OCI-M1 (cell line): ENCODE measurements around the gene PALM.
"Not testable (repeated sequence)": the region's sequence is repeated elsewhere in the genome, so short reads cannot be mapped to it uniquely, and the experiment has no call there.

Experiments
- DNase-seq: peaks from one replicate; lab custom pipeline; 2025; lab: John Stamatoyannopoulos, UW

Gene PALM

DNA sequence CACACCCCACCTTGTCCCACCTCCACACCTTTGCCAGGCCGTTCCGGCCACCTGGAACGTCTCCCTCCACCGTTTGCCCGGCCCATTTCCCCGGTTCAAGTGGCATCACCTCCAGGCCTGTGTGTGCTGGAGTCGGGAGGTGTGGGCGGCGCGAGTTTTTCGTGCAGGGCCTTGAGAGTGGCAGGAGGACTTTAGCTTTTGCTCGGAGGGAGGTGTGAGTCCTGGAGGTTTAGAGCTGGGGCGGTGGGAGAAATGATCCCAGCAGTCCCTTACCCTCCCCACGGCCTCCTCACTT, 4.3 kb upstream of the PALM start:
- no peak for DNase-seq

- DNase-seq: no peak
These were observed 645 bp downstream of the PALM start for GRCh38 chr19:709196-709964.

GRCh38 chr19:709965-710571, 1.3 kb downstream of the PALM start:
- no peak for DNase-seq

DNA sequence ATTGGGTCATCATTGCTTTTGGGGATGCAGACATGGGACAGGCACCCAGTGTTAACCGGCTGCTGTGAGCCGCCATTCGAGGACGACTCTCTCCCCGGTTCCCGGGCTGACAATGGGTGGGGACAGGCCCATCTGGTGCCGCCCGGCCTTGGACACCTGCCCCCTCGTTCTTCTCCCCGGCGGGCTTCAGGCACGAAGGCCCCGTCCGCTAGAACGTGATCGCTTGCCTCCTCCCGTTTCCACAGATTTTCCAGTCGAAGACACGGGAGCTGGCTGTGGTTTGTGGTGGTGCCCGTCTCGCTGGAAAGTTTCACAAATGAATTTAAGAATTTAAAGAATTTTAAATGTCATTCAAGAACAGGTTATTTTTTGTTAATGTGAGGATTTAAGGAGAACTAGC, 2.0 kb downstream of the PALM start:
- DNase-seq: no peak

DNA sequence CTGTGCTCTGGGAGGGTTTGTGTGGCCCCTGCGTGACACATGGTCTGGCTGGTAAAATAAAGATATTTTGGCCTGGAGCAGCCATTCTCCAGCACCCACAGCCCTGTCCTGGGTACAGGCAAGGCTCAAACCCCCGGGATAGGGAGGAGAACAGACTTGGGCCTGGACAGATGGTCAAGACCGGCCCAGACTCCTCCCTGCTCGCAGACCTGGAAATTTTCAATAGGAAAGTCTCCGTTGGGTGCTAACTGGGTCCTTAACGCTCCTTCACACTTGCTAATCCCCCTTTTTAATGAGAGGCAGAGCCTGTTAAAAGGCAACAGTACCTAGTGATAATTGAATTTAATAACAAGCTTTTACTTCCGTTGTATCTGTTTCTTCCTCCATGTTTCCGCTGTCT, 2.5 kb downstream of the PALM start:
- no peak for DNase-seq

DNA sequence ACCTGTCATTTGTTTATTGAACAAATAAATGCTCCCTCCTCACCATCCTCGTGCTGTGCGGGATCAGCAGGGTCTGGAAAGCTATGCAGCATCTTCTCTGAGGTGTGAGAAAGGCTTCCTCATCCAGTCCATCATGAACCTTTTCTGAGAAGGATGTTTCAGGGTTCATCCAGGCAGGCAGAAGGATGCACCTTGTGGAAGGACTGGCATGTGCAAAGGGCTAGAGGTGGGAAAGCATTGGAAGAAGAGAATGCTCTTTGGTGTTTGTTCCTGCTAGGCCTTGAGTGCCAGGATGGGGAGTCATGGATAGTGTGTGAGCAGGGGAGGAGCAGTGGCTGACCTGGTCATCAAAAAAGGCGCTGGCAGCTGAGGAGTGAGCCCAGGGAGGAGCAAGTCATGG, 6.6 kb downstream of the PALM start:
- no peak for DNase-seq

DNA sequence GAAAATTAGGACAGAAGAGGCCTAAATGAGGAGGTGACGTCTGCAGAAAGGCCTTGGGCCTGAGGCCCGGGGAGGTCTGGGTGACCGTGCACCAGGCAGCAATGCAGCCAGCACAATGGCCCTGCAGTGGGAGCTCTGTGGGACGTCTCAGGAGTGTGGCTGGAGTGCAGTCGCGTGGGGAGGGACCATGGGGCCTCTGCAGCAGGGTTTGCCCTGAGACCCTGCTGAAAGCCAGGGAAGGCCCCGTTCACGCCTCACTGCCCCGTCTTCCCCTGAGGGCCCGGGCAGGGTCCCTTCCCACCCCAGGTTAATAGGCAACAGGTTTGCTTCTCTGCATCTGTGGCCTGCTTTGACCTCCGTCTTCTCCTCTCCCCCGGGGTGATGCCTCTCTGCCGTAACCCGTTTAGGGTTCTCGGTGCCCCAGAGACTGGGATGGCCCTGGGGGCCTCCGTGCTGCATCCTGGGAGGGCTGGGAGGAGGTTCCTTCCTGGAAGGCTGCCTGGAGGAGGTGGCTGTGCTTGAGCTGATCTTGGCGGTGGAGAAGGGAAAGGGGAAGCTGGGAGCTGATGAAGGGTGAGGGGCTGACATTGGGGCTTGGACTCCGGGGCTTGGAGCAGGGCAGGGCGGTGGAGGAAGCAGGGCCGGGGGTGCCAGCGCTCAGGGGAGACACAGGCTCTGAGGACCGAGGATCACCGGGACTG, 9.7 kb downstream of the PALM start:
- DNase-seq: no peak

DNA sequence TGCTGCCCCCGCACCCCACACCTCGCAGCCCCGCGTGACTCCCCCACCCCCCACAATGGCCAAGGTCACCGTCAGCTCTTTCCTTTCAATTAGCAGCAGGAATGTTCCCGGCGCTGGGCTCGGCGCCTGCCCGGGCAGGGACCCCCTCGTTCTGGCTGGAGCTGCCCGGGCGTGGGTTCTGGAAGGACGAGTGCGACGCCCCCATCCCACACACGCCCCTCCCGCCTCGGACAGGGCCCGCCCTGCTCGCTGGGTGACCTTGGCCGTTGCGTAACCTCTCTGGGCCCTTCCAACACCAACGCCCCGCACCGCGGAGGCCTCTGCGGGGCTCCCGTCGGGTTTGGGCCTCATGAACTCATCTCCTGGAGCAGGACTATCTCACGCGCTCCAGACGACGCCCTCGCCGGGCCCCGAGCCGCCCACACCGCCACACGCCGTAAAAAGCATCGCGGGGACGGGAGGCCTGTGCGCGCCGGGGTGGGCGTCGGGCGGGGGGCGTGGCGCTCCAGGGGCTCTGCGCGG, 10.3 kb downstream of the PALM start:
- no peak for DNase-seq

GRCh38 chr19:719636-720344, 11.1 kb downstream of the PALM start:
- no peak for DNase-seq

GRCh38 chr19:720345-721160, 11.8 kb downstream of the PALM start:
- DNase-seq: no peak

DNA sequence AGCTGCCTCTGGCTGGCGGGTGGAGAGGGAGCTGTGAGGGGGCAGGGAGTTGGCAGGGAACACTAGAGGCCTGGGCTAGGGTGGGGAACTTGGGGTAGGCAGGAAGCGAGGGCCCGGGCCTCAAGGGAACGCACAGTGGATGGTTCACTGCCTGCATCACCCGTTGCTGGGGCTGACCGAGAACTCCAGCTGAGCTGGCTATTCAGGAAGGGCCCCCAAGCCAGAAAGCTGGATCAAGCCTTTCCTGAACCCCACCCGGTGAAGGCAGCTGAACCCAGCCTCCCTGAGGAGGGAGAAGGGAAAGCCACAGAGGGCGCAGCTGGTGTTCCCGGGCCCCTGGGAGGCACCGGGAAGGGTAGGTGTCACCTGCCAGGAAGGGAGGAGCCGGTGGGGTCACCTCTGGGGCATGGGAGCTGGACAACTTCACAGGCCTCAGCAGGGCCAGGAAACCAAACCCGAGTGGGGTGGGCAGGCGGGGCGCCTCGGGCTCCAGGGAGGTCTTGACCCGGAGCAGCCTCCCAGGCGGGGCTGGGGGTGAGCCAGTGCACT, 13.9 kb downstream of the PALM start:
- DNase-seq: no peak

DNA sequence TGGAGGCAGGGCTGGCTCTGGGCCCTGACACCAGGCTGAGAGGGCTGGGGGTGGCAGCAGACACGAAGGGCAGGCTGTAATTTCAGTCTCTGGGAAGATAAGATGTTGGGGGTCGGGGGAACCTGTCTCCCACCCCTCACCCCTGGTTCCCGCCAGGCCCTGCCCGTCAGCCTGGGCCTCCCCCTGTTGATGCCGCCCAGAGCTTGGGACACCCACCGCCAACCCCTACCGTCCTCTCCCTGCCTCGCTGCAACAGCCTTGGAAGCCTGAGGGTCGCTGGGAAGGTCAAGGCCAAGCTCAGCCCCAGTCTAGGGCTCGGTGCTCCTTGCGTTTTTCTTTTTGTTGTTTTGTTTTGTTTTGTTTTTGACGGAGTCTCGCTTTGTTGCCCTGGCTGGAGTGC, 14.5 kb downstream of the PALM start:
- DNase-seq: no peak

DNA sequence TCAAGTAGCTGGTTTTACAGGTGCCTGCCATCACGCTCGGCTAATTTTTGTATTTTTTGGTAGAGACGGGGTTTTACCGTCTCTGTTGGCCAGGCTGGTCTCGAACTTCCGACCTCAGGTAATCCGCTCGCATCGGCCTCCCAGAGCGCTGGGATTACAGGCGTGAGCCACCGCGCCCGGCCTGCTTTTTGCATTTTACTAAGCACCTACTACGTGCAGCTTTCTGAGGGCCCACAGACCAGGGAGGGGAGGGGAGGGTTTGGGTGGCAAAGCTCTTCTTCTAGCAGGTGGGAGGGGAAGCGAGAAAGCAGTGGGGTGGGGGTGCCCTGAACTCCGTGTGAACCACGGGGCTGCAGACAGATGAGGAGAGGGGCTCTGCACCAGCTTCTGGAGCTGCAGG, 15.0 kb downstream of the PALM start:
- no peak for DNase-seq

DNA sequence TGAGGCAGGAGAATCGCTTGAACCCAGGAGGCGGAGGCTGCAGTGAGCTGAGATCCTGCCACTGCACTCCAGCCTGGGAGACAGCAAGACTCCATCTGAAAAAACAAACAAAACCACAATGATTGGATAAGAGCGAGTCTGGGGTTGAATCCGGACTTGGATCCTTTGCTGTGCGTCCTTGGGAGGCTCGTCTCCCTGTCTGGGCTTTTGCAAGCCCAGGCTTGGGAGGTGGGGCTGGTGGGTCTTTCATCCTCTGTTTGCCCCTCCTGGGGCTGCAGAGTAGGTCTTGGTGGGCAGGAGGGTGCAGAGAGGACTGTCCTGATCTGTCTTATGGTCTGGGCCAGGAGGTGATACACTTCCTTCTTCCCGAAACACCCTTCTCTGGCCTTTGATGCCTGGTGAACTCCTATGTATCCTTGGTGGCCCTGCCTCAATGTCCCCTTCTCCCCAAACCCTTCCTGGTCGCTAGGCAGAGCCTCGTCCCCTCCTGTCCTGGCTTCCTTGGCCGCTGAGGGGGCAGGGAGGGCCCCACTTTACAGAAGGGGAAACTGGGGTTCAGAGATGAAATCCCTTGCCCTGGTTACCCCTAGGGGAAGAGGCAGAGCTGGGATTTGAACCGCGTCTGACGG, 16.8 kb downstream of the PALM start:
- DNase-seq: no peak

DNA sequence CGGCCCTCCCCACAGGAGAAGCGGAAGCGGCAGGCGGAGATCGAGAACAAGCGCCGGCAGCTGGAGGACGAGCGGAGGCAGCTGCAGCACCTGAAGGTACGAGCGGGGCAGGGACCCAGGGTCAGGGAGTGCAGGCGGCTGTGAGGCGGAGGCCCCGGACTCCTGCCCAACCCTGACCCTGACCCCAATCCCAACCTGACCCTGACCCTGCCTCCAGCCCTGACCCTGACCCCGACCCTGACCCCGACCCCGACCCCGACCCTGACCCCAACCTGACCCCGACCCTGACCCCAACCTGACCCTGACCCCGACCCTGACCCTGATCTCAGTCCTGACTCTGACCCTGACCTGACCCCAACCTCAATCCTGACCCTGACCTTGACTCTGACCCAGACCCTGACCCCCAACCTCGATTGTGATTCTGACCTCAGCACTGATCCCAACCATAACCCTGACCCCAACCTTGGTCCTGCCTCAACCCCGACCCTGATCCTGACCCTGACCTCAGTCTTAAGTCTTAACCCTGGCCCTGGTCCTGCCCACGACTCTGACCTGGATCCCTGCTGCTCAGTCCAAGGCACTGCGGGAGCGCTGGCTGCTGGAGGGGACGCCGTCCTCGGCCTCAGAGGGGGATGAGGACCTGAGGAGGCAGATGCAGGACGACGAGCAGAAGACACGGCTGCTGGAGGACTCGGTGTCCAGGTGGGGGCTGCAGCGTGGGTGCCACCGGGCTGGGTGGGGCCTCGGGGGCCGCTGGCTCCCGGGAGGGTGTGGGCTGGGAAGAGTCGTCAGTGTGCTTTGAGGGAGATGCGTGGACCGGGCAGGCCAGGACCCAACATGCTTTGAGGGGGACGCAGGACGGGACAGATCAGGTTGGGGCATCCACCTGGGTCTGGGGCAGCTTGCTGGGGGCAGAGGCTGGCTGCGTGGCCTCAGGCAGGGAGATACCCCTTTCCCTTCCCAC, 18.5 kb downstream of the PALM start:
- no peak for DNase-seq

GRCh38 chr19:728011-728410, 19.3 kb downstream of the PALM start:
- no peak for DNase-seq

GRCh38 chr19:729564-729963, 20.8 kb downstream of the PALM start:
- not testable (repeated sequence) for DNase-seq

DNA sequence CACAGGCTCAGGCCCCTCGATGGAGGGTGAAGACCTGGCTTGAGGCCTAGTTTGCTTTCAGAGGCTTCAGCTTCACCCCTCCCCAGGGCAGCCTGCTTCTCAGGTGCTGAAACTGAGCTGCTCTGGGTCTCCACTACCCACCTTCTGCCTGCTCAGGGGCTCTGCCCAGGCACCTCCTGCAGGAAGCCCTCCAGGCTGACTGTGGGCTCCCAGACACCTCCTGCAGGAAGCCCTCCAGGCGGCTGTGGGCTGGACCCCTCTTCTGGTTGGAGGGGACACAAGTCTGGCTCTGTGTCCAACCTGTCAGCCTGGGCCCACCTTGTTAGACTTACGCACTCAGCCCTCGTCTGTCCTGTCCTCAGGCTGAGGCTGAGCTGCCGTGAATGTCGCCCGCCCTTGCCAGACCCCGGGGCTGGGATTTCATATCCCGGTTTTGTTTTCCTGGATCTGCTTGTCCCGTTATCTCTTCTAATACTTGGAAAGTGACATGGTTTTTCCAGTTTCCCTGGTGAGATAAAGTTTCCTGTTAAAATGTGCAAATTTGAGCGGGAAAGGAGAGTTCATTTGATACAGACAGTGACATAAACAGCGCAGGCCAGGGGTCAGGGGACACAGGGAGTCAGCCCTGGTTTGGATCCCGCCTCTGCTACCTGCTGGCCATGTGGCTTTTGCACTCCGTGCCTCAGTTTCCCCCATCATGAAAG, 21.4 kb downstream of the PALM start:
- DNase-seq: no peak

DNA sequence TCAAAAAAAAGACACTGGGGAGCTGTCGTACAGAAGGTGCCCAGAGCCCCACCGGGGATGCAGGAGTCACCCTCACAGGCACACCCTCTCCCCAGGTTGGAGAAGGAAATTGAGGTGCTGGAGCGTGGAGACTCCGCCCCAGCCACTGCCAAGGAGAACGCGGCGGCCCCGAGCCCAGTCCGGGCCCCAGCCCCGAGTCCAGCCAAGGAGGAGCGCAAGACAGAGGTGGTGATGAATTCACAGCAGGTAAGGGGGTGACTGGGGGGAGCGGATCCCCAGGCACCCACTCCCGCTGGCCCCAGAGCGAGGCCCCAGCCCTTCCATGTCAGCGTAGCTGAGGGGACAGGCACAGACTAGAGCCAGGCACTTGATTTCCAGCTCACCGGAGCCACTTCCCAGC, 22.3 kb downstream of the PALM start:
- no peak for DNase-seq
